ENCODE data around the gene TSGA10IP. TPM values are rescaled to one million over a fixed set of nuclear protein-coding genes. Genes with fewer than 3 reads are reported as not detected.

The TSGA10IP gene
- total and polyA plus RNA-seq, 10 of the 15 experiments (the other 5 are each of a cell fraction or from before 2014, with no cell fraction given): not detected

- 88% methylated on average over 5 of the region's 5 CpGs for WGBS (ENCODE audit: insufficient coverage, insufficient replicate concordance, low lambda C conversion rate, missing lambda C conversion rate)
- FAIRE-seq (no peak), DNase-seq (ENCODE audit: low read depth, low spot score) (no peak), ATAC-seq (no peak)
- Histone ChIP-seq H3K79me2 (ENCODE audit: control insufficient read depth, insufficient read depth, low read length) (peaks cover 13% of the 10 kb centered on the region), H3K9ac (ENCODE audit: control insufficient read depth, insufficient read depth, low read length) (no peak overlapping the region), H3K4me3 (no peak overlapping the region), H3K4me1 (ENCODE audit: control insufficient read depth, insufficient read depth, low read length) (peaks cover 8% of the 10 kb centered on the region), H3K27ac (ENCODE audit: control insufficient read depth, insufficient read depth) (no peak overlapping the region), H3K27me3 (replicated peaks in 1 of 2; ENCODE audit: control insufficient read depth in 2 of 2, insufficient read depth in 2 of 2, low read length in 1 of 2) (peaks cover 3 to 6% of the 10 kb centered on the region in 2 experiments; a peak in 2 of 4 replicates), H3K9me3 (replicated peaks; ENCODE audit: control insufficient read depth, insufficient read depth, low read length) (no peaks in the 10 kb centered on the region), H3K36me3 (ENCODE audit: control insufficient read depth in 2 of 2, insufficient read depth in 2 of 2, low read length in 1 of 2) (peaks cover 2 to 4% of the 10 kb centered on the region in 2 experiments; a peak in 1 of 4 replicates), H4K20me1 (ENCODE audit: control insufficient read depth, insufficient read depth) (no peaks in the 10 kb centered on the region), H3K4me2 (ENCODE audit: control insufficient read depth, insufficient read depth) (no peak overlapping the region), H2AFZ (ENCODE audit: control insufficient read depth, low read depth, low read length) (no peak overlapping the region)
- ChIA-PET SMC1A (ENCODE audit: uncharacterized antibody, unreplicated experiment) (no interaction called here), CTCF (interaction anchor here (0.9 kb wide), 1 partner anchor 133 kb away, joined by 3 read pairs; no protein-coding TSS in a partner anchor), POLR2A (no interaction called here), RAD21 (ENCODE audit: unreplicated experiment) (interaction anchor here (0.6 kb wide), 1 partner anchor 53 kb away, joined by 4 read pairs; no protein-coding TSS in a partner anchor)
- intact Hi-C loops (cut with micrococcal nuclease; ENCODE audit: unreplicated experiment): no loop called here
- in situ Hi-C loops (cut with MboI): no loop called here
- TF ChIP-seq POLR2A (IDR thresholded peaks at IDR 0.05; ENCODE audit: low read depth, low read length) (peak; percentile 45), HSF1 (IDR thresholded peaks at IDR 0.05; ENCODE audit: low read depth, low read length) (no peak), ASH2L (IDR thresholded peaks at IDR 0.05; ENCODE audit: borderline replicate concordance, low read depth) (no peak)
- no TSS peak for BruUV-seq (replicated peaks)
Measured at GRCh38 chr11:66007201-66007634, 61.9 kb downstream of the TSGA10IP start.

GRCh38 chr11:66008095-66008467, 62.8 kb downstream of the TSGA10IP start:
- peaks cover 3 to 7% of the 10 kb centered on the region in 2 experiments; a peak in 3 of 4 replicates for H3K27me3 ChIP-seq (replicated peaks in 1 of 2; ENCODE audit: control insufficient read depth in 2 of 2, insufficient read depth in 2 of 2, low read length in 1 of 2)
- RAD21 ChIA-PET (ENCODE audit: unreplicated experiment): no interaction called here
- no peaks in the 10 kb centered on the region for H3K9me3 ChIP-seq (replicated peaks; ENCODE audit: control insufficient read depth, insufficient read depth, low read length)
- no peak overlapping the region for H3K4me3 ChIP-seq
- no peak overlapping the region for H3K27ac ChIP-seq (ENCODE audit: control insufficient read depth, insufficient read depth)
- H3K79me2 ChIP-seq (ENCODE audit: control insufficient read depth, insufficient read depth, low read length): peaks cover 8% of the 10 kb centered on the region
- intact Hi-C loops (cut with micrococcal nuclease; ENCODE audit: unreplicated experiment) (no loop called here), in situ Hi-C loops (cut with MboI) (no loop called here)
- no peak for ATAC-seq
- CTCF ChIA-PET: interaction anchor here (0.7 to 1.7 kb wide), 2 partner anchors 14 to 37 kb away, joined by 4 to 8 read pairs; no protein-coding TSS in a partner anchor
- no TSS peak for BruUV-seq (replicated peaks)
- no peak for FAIRE-seq
- no peak overlapping the region for H3K4me2 ChIP-seq (ENCODE audit: control insufficient read depth, insufficient read depth)
- H2AFZ ChIP-seq (ENCODE audit: control insufficient read depth, low read depth, low read length): no peak overlapping the region
- H4K20me1 ChIP-seq (ENCODE audit: control insufficient read depth, insufficient read depth): no peaks in the 10 kb centered on the region
- POLR2A ChIA-PET: no interaction called here
- 74% methylated on average over 2 of the region's 2 CpGs for WGBS (ENCODE audit: insufficient coverage, insufficient replicate concordance, low lambda C conversion rate, missing lambda C conversion rate)
- peaks cover 2 to 4% of the 10 kb centered on the region in 2 experiments; a peak in 1 of 4 replicates for H3K36me3 ChIP-seq (ENCODE audit: control insufficient read depth in 2 of 2, insufficient read depth in 2 of 2, low read length in 1 of 2)
- DNase-seq (ENCODE audit: low read depth, low spot score): no peak
- H3K4me1 ChIP-seq (ENCODE audit: control insufficient read depth, insufficient read depth, low read length): peaks cover 8% of the 10 kb centered on the region
- no peak overlapping the region for H3K9ac ChIP-seq (ENCODE audit: control insufficient read depth, insufficient read depth, low read length)
- SMC1A ChIA-PET (ENCODE audit: uncharacterized antibody, unreplicated experiment): no interaction called here
- TF ChIP-seq PBX3 (IDR thresholded peaks at IDR 0.05; ENCODE audit: insufficient replicate concordance, low read depth, low read length) (no peak), MTA2 (IDR thresholded peaks at IDR 0.05; ENCODE audit: low read depth) (no peak), E2F8 (IDR thresholded peaks at IDR 0.05; ENCODE audit: low read depth, partially characterized antibody) (no peak), CHD1 (IDR thresholded peaks at IDR 0.05; ENCODE audit: low read depth, low read length) (no peak), CBX5 (IDR thresholded peaks at IDR 0.05; ENCODE audit: low read depth) (no peak), IRF3 (IDR thresholded peaks at IDR 0.05) (no peak), NFYB (IDR thresholded peaks at IDR 0.05; ENCODE audit: insufficient read depth, low read depth, low read length) (no peak), RCOR1 (conservative IDR thresholded peaks at IDR 0.05; ENCODE audit: low read depth, low read length) (no peak)
